GM23338 (cell line): Measurements from ENCODE around the gene SMYD3. TPM values are rescaled to one million over a fixed set of nuclear protein-coding genes. Genes with fewer than 3 reads are reported as not detected.

Experiments used
- ATAC-seq: fragments of 200-7000 bp; cut with Tn5 transposase; 3 replicates; pipeline ENCODE4 v1.9.1; 2020
- DNase-seq: peaks from one replicate; pipeline ENCODE4 v3.0.0-alpha.2; 2015; ENCODE audit warnings: low spot score
- H2AFZ ChIP-seq: fragments of 200-600 bp; sonication (generic); 2 replicates; pipeline ENCODE4 v1.8.0; 2016; ENCODE audit warnings: antibody characterized with exemption, mild to moderate bottlenecking, moderate library complexity
- H3F3A ChIP-seq: fragments of 200-600 bp; sonication (generic); replicated peaks from 2 replicates; pipeline ENCODE4 v1.8.0; 2017; ENCODE audit warnings: antibody characterized with exemption, mixed run types, low read depth
- H3K27ac ChIP-seq: fragments of 200-600 bp; sonication (generic); 2 replicates; pipeline ENCODE4 v1.6.1; 2016; ENCODE audit warnings: low read depth
- H3K27me3 ChIP-seq: fragments of 200-600 bp; sonication (generic); 2 replicates; pipeline ENCODE4 v1.8.0; 2016; ENCODE audit warnings: mild to moderate bottlenecking, mixed run types, moderate library complexity; ENCODE audit not compliant: insufficient read depth
- H3K36me3 ChIP-seq: fragments of 200-600 bp; sonication (generic); 2 replicates; pipeline ENCODE4 v1.8.0; 2016; ENCODE audit warnings: mild to moderate bottlenecking; ENCODE audit not compliant: insufficient read depth
- H3K4me1 ChIP-seq: fragments of 200-600 bp; sonication (generic); 2 replicates; pipeline ENCODE4 v1.8.0; 2016; ENCODE audit warnings: mild to moderate bottlenecking, moderate library complexity; ENCODE audit not compliant: insufficient read depth
- H3K4me2 ChIP-seq: fragments of 200-600 bp; sonication (generic); 2 replicates; pipeline ENCODE4 v1.7.1; 2017; ENCODE audit warnings: mixed run types
- H3K4me3 ChIP-seq: fragments of 200-600 bp; sonication (generic); 2 replicates; pipeline ENCODE4 v1.6.1; 2016; ENCODE audit warnings: mixed run types
- H3K79me2 ChIP-seq: fragments of 200-600 bp; sonication (generic); replicated peaks from 2 replicates; pipeline ENCODE4 v1.8.0; 2017; ENCODE audit warnings: mild to moderate bottlenecking; ENCODE audit not compliant: insufficient read depth
- H3K9me2 ChIP-seq: fragments of 200-600 bp; sonication (generic); 2 replicates; pipeline ENCODE4 v1.8.0; 2017; ENCODE audit not compliant: insufficient read depth
- H4K20me1 ChIP-seq: fragments of 200-600 bp; sonication (generic); replicated peaks from 2 replicates; pipeline ENCODE4 v1.8.0; 2017; ENCODE audit warnings: mild to moderate bottlenecking; ENCODE audit not compliant: insufficient read depth
- H3K27ac Mint-ChIP-seq: 2 replicates; pipeline ENCODE4 v1.8.0; 2020; ENCODE audit warnings: inconsistent platforms, mild to moderate bottlenecking, moderate library complexity, mixed read lengths
- H3K27me3 Mint-ChIP-seq: 3 replicates; pipeline ENCODE4 v1.8.0; 2022; ENCODE audit warnings: low read depth, mild to moderate bottlenecking, moderate library complexity, mixed read lengths, inconsistent platforms; ENCODE audit not compliant: insufficient read depth, poor library complexity
- H3K36me3 Mint-ChIP-seq: 3 replicates; pipeline ENCODE4 v1.8.0; 2021; ENCODE audit warnings: low read depth, mild to moderate bottlenecking, inconsistent platforms, moderate library complexity, mixed read lengths
- H3K4me1 Mint-ChIP-seq: 3 replicates; pipeline ENCODE4 v1.8.0; 2020; ENCODE audit warnings: mild to moderate bottlenecking, inconsistent platforms, mixed read lengths
- H3K4me3 Mint-ChIP-seq: 3 replicates; pipeline ENCODE4 v1.8.0; 2021; ENCODE audit warnings: moderate library complexity, mild to moderate bottlenecking, inconsistent platforms, mixed read lengths
- H3K9me3 Mint-ChIP-seq: 3 replicates; pipeline ENCODE4 v1.8.0; 2020; ENCODE audit warnings: moderate library complexity, mild to moderate bottlenecking, inconsistent platforms, mixed read lengths
- CREB1 ChIP-seq: fragments of 250-450 bp; sonication (Bioruptor Pico); IDR thresholded peaks from 2 replicates; pipeline ENCODE4 v1.5.0; 2020; ENCODE audit warnings: low read depth, mild to moderate bottlenecking, moderate library complexity
- CTCF ChIP-seq, 2 experiments: fragments of 200-600 bp in 1 of 2; sonication (generic) in 1 of 2; conservative IDR thresholded peaks; 2 replicates each; pipeline versions ENCODE4 v1.5.1 to v1.6.1; 2016 to 2017; ENCODE audit warnings: antibody characterized with exemption in 2 of 2, low read depth in 2 of 2, mild to moderate bottlenecking in 2 of 2, moderate library complexity in 1 of 2
- ETS1 ChIP-seq: IDR thresholded peaks from 2 replicates; pipeline ENCODE4 v1.6.1; 2016; ENCODE audit warnings: antibody characterized with exemption
- EZH2 ChIP-seq: fragments of 200-600 bp; sonication (generic); IDR thresholded peaks from one replicate; pipeline ENCODE4 v1.8.0; 2017; ENCODE audit warnings: antibody characterized with exemption, mild to moderate bottlenecking, low read depth; ENCODE audit not compliant: unreplicated experiment
- EZH2phosphoT487 ChIP-seq: fragments of 200-600 bp; sonication (generic); IDR thresholded peaks from one replicate; pipeline ENCODE4 v1.8.1; 2018; ENCODE audit warnings: antibody characterized with exemption; ENCODE audit not compliant: unreplicated experiment
- JUNB ChIP-seq: IDR thresholded peaks from one replicate; pipeline ENCODE4 v1.6.1; 2016; ENCODE audit warnings: antibody characterized with exemption; ENCODE audit not compliant: unreplicated experiment
- NANOG ChIP-seq: IDR thresholded peaks from 2 replicates; pipeline ENCODE4 v1.6.1; 2016; ENCODE audit warnings: antibody characterized with exemption, borderline replicate concordance
- POLR2AphosphoS5 ChIP-seq: IDR thresholded peaks from 2 replicates; pipeline ENCODE4 v1.6.1; 2016; ENCODE audit warnings: antibody characterized with exemption, low read depth
- STAT1 ChIP-seq: IDR thresholded peaks from one replicate; pipeline ENCODE4 v1.6.1; 2016; ENCODE audit warnings: antibody characterized with exemption; ENCODE audit not compliant: unreplicated experiment
- ZNF114 ChIP-seq: fragments of 250-450 bp; sonication (Bioruptor Pico); IDR thresholded peaks from 2 replicates; pipeline ENCODE4 v1.5.0; 2020; ENCODE audit warnings: mild to moderate bottlenecking, moderate library complexity
- ZNF331 ChIP-seq: fragments of 250-450 bp; sonication (Bioruptor Pico); IDR thresholded peaks from 2 replicates; pipeline ENCODE4 v1.5.0; 2020; ENCODE audit warnings: low read depth, mild to moderate bottlenecking, moderate library complexity
- ZNF462 ChIP-seq: fragments of 250-450 bp; sonication (Bioruptor Pico); IDR thresholded peaks from 2 replicates; pipeline ENCODE4 v1.5.0; 2020; ENCODE audit warnings: mild to moderate bottlenecking, moderate library complexity
- polyA plus RNA-seq: library from polyadenylated mRNA; unstranded; fragments of >200 nt; fragmentation: Nextera tagmentation; extraction: Ambion mirVana; gene quantifications from 2 replicates; pipeline ENCODE4 v1.2.1, GENCODE V29; 2016
- total RNA-seq: library from RNA; depleted of rRNA; stranded (reverse); fragments of >200 nt; shearing (Covaris generic); gene quantifications from 2 replicates; pipeline ENCODE4 v1.2.3, GENCODE V29; 2014

Gene SMYD3
- total and polyA plus RNA-seq, 2 experiments from 2014 or later: 31.8 to 34.4 TPM

GRCh38 chr1:246309247-246309884 lies 197.7 kb downstream of the SMYD3 start:
- Histone ChIP-seq H3K4me1 (no peaks in the 10 kb centered on the region; the same call in 1 of the 2 replicates), H3K36me3 (no peaks in the 10 kb centered on the region), H3K27me3 (no peaks in the 10 kb centered on the region), H3K27ac (no peak overlapping the region), H3K9me2 (no peaks in the 10 kb centered on the region), H3K4me2 (no peak overlapping the region), H3F3A (no peaks in the 10 kb centered on the region), H2AFZ (no peak overlapping the region), H3K4me3 (no peak overlapping the region), H3K79me2 (no peaks in the 10 kb centered on the region), H4K20me1 (no peaks in the 10 kb centered on the region)
- TF ChIP-seq EZH2: no peak
- TF ChIP-seq STAT1: no peak
- no peak for TF ChIP-seq POLR2AphosphoS5
- TF ChIP-seq JUNB: no peak
- TF ChIP-seq CREB1 (CRISPR knock-in tag): no peak
- Mint-ChIP-seq H3K4me3 (no peak overlapping the region), H3K27me3 (peaks cover 1% of the 10 kb centered on the region), H3K9me3 (no peaks in the 10 kb centered on the region), H3K27ac (no peak overlapping the region; the same call in 1 of the 2 replicates), H3K36me3 (no peaks in the 10 kb centered on the region), H3K4me1 (peaks cover 3% of the 10 kb centered on the region; the same call in 2 of the 3 replicates)
- no peak for DNase-seq
- ATAC-seq: no peak

GRCh38 chr1:246308533-246309075 lies 198.5 kb downstream of the SMYD3 start:
- no peaks in the 10 kb centered on the region for H3K9me2 ChIP-seq
- ATAC-seq (no peak), DNase-seq (no peak)
- no peak overlapping the region for H2AFZ ChIP-seq
- Mint-ChIP-seq H3K9me3 (no peaks in the 10 kb centered on the region), H3K4me1 (peaks cover 3% of the 10 kb centered on the region; the same call in 2 of the 3 replicates), H3K27ac (no peak overlapping the region), H3K36me3 (no peaks in the 10 kb centered on the region), H3K4me3 (no peak overlapping the region), H3K27me3 (peaks cover 1% of the 10 kb centered on the region)
- no peaks in the 10 kb centered on the region for H3K36me3 ChIP-seq
- no peaks in the 10 kb centered on the region; the same call in 1 of the 2 replicates for H3K4me1 ChIP-seq
- no peaks in the 10 kb centered on the region for H4K20me1 ChIP-seq
- no peak overlapping the region for H3K4me3 ChIP-seq
- no peaks in the 10 kb centered on the region for H3K27me3 ChIP-seq
- no peak overlapping the region for H3K4me2 ChIP-seq
- no peak overlapping the region for H3K27ac ChIP-seq
- no peaks in the 10 kb centered on the region for H3K79me2 ChIP-seq
- no peaks in the 10 kb centered on the region for H3F3A ChIP-seq
- TF ChIP-seq EZH2 (no peak), ZNF462 (CRISPR knock-in tag) (no peak), ZNF114 (no peak), CTCF (conservative IDR thresholded peaks at IDR 0.05; ENCODE audit: low read depth in 2 of 2) (no peak), POLR2AphosphoS5 (no peak), CREB1 (CRISPR knock-in tag) (no peak), JUNB (no peak), NANOG (no peak), ETS1 (no peak), EZH2phosphoT487 (no peak), ZNF331 (no peak)
